PC-9 (cell line): ENCODE results near the gene LRRC37A2. TPM values are rescaled to one million over a fixed set of nuclear protein-coding genes. Genes with fewer than 3 reads are reported as not detected.
"Not testable (repeated sequence)": the region's sequence is repeated elsewhere in the genome, so short reads cannot be mapped to it uniquely, and the experiment has no call there.

Source experiments
- BruUV-seq: library from RNA; stranded (reverse); fragments of 400-500 nt; replicated peaks from 2 replicates; lab custom pipeline; 2021; lab: Mats Ljungman, UMichigan
- CTCF ChIA-PET: fragments of 300-600 bp; sonication (Branson Sonifier 250); formaldehyde crosslinking; loops from one replicate; lab custom pipeline; 2022; ENCODE audit warnings: antibody characterized with exemption; lab: Charles Lee
- POLR2A ChIA-PET: fragments of 300-600 bp; sonication (Branson Sonifier 250); formaldehyde crosslinking; loops from one replicate; lab custom pipeline; 2022; ENCODE audit warnings: antibody characterized with exemption; ENCODE audit not compliant: unreplicated experiment; lab: Charles Lee
- DNase-seq, 2 experiments: peaks; one replicate each; pipeline versions ENCODE4 v3.0.0 to v3.0.0-alpha.2; 2015 to 2022; ENCODE audit warnings: mixed read lengths in 1 of 2
- H2AFZ ChIP-seq: fragments of 200-600 bp; sonication (generic); 2 replicates; pipeline ENCODE4 v1.8.1; 2017; ENCODE audit warnings: antibody characterized with exemption
- H3F3A ChIP-seq: fragments of 200-600 bp; sonication (generic); 2 replicates; pipeline ENCODE4 v1.8.1; 2017; ENCODE audit warnings: antibody characterized with exemption, mild to moderate bottlenecking, low read depth; ENCODE audit not compliant: insufficient read depth
- H3K27ac ChIP-seq: fragments of 200-600 bp; sonication (generic); 2 replicates; pipeline ENCODE4 v1.6.1; 2016; ENCODE audit warnings: mixed run types
- H3K27me3 ChIP-seq: fragments of 200-600 bp; sonication (generic); 2 replicates; pipeline ENCODE4 v1.6.1; 2016; ENCODE audit warnings: low read depth, mixed run types; ENCODE audit not compliant: insufficient read depth
- H3K36me3 ChIP-seq: fragments of 200-600 bp; sonication (generic); 2 replicates; pipeline ENCODE4 v1.6.1; 2016; ENCODE audit warnings: low read depth, mixed run types
- H3K4me1 ChIP-seq: fragments of 200-600 bp; sonication (generic); replicated peaks from 2 replicates; pipeline ENCODE4 v1.6.1; 2016; ENCODE audit warnings: mixed run types; ENCODE audit not compliant: insufficient read depth
- H3K4me2 ChIP-seq: fragments of 200-600 bp; sonication (generic); 2 replicates; pipeline ENCODE4 v1.6.1; 2017; ENCODE audit warnings: mixed run types
- H3K4me3 ChIP-seq: fragments of 200-600 bp; sonication (generic); 2 replicates; pipeline ENCODE4 v1.6.1; 2016; ENCODE audit warnings: mixed run types
- H3K79me2 ChIP-seq: fragments of 200-600 bp; sonication (generic); 2 replicates; pipeline ENCODE4 v1.6.1; 2017; ENCODE audit warnings: low read depth, mixed run types
- H3K9me2 ChIP-seq: fragments of 200-600 bp; sonication (generic); 2 replicates; pipeline ENCODE4 v1.8.1; 2017; ENCODE audit warnings: mild to moderate bottlenecking; ENCODE audit not compliant: insufficient read depth
- H3K9me3 ChIP-seq: fragments of 200-600 bp; sonication (generic); 2 replicates; pipeline ENCODE4 v1.8.1; 2016; ENCODE audit warnings: low read depth; ENCODE audit not compliant: insufficient read depth
- H4K20me1 ChIP-seq: fragments of 200-600 bp; sonication (generic); 2 replicates; pipeline ENCODE4 v1.8.1; 2017; ENCODE audit not compliant: insufficient read depth
- intact Hi-C: fragments of 100-400 bp; cut with micrococcal nuclease; formaldehyde crosslinking; loops from one replicate; pipeline ENCODE4 v1.10.0; 2022; ENCODE audit not compliant: unreplicated experiment
- total RNA-seq: library from RNA; stranded (reverse); gene quantifications from 2 replicates; pipeline ENCODE4 v1.2.3, GENCODE V29; 2021

Gene LRRC37A2
- total RNA-seq, 1 experiment from 2014 or later = 10.9 TPM

DNA sequence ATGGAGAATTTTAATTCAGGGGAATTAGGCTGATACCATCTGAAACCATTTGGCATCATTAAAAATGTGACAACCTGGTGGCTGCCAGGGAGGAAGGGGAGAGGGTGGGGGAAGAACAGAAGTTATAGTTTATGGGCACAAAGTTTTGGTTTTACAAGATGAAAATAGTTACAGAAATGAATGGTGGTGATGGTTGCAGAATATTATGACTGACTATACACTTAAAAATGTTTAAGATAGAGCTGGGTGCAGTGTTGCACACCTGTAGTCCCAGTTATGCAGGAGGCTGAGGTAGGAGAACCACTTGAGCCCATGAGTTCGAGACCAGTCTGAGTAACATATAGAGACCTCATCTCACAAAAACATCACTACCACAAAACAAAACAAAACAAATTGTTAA lies 54.7 kb downstream of the LRRC37A2 start:
- H3K4me3 ChIP-seq, POLR2A ChIA-PET, intact Hi-C loops, H2AFZ ChIP-seq, H3K4me2 ChIP-seq, H3K79me2 ChIP-seq, H3K4me1 ChIP-seq, BruUV-seq, H3K9me3 ChIP-seq, H3K36me3 ChIP-seq, H3K27ac ChIP-seq, DNase-seq, CTCF ChIA-PET, H3K27me3 ChIP-seq, H3K9me2 ChIP-seq, H3F3A ChIP-seq, H4K20me1 ChIP-seq: not testable (repeated sequence)

DNA sequence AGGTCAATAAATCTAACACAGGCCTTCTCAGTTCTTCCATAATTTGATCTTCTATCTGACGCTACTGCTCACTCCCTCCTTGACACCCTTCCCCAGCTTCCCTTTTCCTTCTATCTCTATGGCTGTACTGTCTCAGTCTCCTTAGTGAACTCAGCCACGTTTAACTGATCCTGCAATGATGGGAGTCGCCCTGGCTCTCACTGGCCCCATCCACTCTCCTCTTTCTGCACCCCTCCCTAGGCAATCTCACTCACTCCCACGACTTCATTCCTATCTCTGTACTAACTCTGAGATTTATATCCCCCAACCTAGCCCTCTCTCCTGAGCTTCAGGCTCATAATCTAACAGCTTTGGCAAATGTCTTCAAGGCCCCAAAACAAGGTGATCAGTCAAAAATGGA lies 59.5 kb downstream of the LRRC37A2 start:
- CTCF ChIA-PET, BruUV-seq, H3K4me2 ChIP-seq: not testable (repeated sequence)

DNA sequence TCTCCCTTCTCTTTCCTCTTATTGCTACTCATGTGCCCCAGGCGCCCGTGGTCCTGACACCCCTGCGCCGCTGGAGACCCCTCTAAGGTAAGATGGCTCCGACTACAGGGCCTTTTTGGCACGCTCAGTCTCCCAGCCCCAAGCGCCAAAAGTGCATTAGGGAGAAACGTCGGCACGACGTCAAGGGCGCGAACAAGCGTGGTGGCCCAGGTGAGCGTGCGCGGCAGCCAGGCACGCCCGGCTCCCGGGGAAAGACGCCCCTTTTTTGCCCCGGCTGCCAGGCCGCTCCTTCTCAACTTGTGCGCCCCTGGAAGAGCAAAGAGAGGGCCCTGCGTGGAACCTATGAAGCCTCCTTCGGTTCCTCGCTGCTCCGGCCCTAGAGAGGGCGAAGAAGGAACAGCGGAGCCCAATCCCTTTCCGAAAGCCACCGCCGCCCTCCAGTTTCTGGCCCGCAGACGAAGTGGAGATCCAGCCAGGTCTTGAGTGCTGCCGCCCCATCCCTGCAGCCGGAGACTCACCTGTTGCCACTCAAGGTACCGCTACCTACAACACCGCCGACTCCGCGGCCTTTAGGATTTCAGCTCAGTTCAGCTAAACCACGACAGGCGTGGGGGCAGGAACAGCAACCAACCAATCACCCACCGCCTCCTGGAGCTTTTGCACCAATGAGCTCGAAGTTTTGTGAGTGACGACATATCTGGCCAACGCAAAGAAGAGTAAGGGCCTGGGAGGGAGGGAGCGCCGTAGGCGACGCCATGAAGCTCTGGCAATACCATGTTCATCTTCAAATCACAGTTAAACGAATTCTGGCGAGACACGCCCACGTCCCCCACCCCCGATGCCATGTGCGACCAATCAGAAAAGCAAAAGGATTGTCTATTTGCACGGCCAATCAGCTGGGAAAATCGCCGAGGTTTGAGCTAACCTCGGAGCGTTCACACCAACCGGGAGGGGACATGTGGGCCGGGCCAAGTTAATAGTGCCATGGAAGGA lies 67.1 kb downstream of the LRRC37A2 start, which contains the start of gene ARL17A:
Gene ARL17A, minus strand, starts transcription at position 609 of the 993 bp plus-strand sequence. CDS start 3,369 bp downstream, outside the sequence.
- H3K79me2 ChIP-seq, POLR2A ChIA-PET, H3K4me1 ChIP-seq, H3K27me3 ChIP-seq, BruUV-seq, H3K36me3 ChIP-seq, H3F3A ChIP-seq, H3K9me3 ChIP-seq, H2AFZ ChIP-seq, H4K20me1 ChIP-seq, intact Hi-C loops, CTCF ChIA-PET, H3K9me2 ChIP-seq: not testable (repeated sequence)
- Histone ChIP-seq H3K4me3 (peak within 1 kb of the TSS; percentile 49; the same call in 1 of the 2 replicates), H3K27ac (peak within 1 kb of the TSS; percentile 73), H3K4me2 (peak within 1 kb of the TSS; percentile 69)
- peak in 1 of 2 experiments; percentile 81 for DNase-seq

More for the DNA sequence above, 59.5 kb downstream of the LRRC37A2 start:
- H3K4me1 ChIP-seq, H3K79me2 ChIP-seq, H2AFZ ChIP-seq, H3F3A ChIP-seq, DNase-seq, H3K9me3 ChIP-seq, H3K27ac ChIP-seq, H4K20me1 ChIP-seq, H3K36me3 ChIP-seq, intact Hi-C loops, POLR2A ChIA-PET, H3K27me3 ChIP-seq, H3K4me3 ChIP-seq, H3K9me2 ChIP-seq: not testable (repeated sequence)

DNA sequence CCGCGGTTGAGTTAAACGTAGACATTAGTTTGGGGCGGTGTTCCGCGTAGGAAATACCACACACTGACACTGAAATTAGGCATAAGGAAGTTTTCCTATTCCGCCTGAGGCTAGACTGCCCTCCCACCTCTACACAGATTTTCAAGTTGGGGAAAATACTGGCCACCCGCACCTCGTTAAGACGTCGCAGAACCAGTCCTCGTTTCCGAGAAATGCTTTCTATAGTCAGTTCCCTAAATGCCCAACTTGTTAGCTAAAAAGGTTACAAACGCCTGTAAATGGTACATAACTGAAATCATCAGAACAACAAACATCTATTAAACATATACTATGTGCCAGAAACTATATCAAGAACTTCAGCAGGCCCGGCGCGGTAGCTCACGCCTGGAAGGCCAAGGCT lies 67.8 kb downstream of the LRRC37A2 start:
- peak overlapping the region; percentile 49; the same call in 1 of the 2 replicates for H3K4me3 ChIP-seq
- H3K27me3 ChIP-seq, H3K79me2 ChIP-seq, H3K9me2 ChIP-seq, H3K9me3 ChIP-seq, H3K4me1 ChIP-seq, H3F3A ChIP-seq, H2AFZ ChIP-seq, DNase-seq, intact Hi-C loops, POLR2A ChIA-PET, CTCF ChIA-PET, H3K36me3 ChIP-seq, H4K20me1 ChIP-seq: not testable (repeated sequence)
- H3K4me2 ChIP-seq = peak overlapping the region; percentile 69
- peak overlapping the region; percentile 73 for H3K27ac ChIP-seq
- BruUV-seq = TSS peak; percentile 88

DNA sequence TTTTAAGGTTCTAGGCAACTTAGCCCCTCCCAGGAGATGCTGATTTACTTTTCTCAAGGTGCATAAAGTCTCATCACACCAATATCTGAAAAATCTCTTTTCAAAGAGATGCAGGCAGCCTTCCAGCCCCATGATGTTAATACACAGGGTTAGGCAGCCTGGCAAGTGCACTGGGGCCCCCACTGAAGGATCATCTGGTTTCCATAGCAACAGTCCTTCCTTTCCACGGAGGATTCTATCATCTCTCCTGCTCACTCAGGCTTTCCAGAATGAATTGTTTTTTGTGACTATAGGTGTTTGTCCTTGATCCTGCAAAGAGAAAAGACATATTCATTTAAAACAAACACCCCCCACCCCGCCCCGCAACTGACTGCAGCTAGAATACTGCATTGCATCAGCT lies 73.2 kb downstream of the LRRC37A2 start:
- H3K4me1 ChIP-seq, POLR2A ChIA-PET: not testable (repeated sequence)

DNA sequence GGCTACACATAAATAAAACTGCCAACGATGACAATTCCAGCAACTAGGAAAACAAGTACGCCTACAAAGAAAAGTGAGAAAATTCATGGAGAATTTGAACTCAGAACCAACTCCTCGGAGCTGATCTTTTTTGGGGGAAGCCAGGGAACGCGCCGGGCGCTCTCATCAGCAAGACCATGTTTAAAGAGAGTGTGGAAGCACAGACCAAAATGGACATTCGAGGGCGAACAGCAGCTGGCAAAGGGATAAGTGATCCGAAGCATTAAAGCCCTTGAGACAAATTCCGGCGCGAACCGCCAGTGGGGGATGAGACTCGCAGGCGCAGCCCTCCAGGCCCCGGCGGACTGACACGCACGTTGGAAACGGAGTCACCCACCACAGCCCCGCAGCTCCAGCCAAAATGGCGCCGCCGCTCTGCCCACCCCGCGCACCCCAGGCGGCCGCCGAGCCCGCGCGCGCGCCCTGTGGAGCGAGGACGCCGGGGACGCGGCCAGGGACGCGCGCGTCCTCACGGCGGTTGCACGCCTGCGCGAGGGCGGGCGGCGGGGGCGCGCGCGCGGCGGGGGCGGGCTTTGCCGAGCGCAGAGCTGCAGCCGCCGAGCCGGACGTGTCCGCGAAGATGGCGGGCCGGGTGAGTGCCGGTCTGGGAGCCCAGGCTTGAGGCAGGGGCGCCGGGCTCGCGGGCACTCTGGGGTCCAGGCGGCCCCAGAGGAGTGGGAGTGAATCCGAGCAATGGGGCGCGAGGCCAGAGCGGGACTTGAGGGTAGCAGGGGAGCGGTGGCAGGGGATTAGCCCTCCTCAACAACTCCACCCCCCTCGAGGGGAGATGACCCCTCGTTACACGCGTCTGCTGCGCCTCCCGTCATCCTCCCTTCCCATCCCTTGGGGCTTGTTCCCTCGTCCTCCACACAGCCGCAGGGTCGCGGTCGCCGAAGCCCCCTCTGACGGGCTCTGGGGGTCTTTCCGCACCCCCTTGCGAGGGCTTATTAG lies 78.2 kb downstream of the LRRC37A2 start, which contains the start of gene NSF:
Gene NSF, plus strand, starts transcription at position 513 of the 990 bp plus-strand sequence. Its CDS starts 107 bp downstream, at position 620.
- H3K27ac ChIP-seq, H3F3A ChIP-seq, H3K4me3 ChIP-seq, H3K9me3 ChIP-seq, CTCF ChIA-PET, H3K4me2 ChIP-seq, H2AFZ ChIP-seq, H4K20me1 ChIP-seq, H3K27me3 ChIP-seq, intact Hi-C loops, H3K9me2 ChIP-seq, H3K36me3 ChIP-seq, DNase-seq, POLR2A ChIA-PET, H3K4me1 ChIP-seq, H3K79me2 ChIP-seq: not testable (repeated sequence)
- TSS peak; percentile 80 for BruUV-seq

More for the DNA sequence above, 73.2 kb downstream of the LRRC37A2 start:
- H3K9me3 ChIP-seq, H3K36me3 ChIP-seq, intact Hi-C loops, H3F3A ChIP-seq, H3K4me2 ChIP-seq, H4K20me1 ChIP-seq, H3K4me3 ChIP-seq, H3K27ac ChIP-seq, H2AFZ ChIP-seq, DNase-seq, H3K9me2 ChIP-seq, BruUV-seq, H3K79me2 ChIP-seq, H3K27me3 ChIP-seq: not testable (repeated sequence)
- CTCF ChIA-PET = interaction anchor here (0.6 kb wide), 1 partner anchor 423 kb away, joined by 3 read pairs; no protein-coding TSS in a partner anchor
